ENCODE measurements around the gene SORCS3. TPM values are rescaled to one million over a fixed set of nuclear protein-coding genes. Genes with fewer than 3 reads are reported as not detected.

SORCS3 gene
- 0.46 TPM in 1 of 2 replicates, not detected in the other for total RNA-seq (2014; rRNA removed)
- percentile 0 among the genes with signal in this experiment for Bru-seq, nascent RNA
- percentile 0 among the genes with signal in this experiment for BruChase-seq, experiment 1, labeled RNA remaining after a 6-hour chase
- percentile 0 among the genes with signal in this experiment for BruChase-seq, experiment 2, labeled RNA remaining after a 2-hour chase
- long read RNA-seq: 0 reads

DNA sequence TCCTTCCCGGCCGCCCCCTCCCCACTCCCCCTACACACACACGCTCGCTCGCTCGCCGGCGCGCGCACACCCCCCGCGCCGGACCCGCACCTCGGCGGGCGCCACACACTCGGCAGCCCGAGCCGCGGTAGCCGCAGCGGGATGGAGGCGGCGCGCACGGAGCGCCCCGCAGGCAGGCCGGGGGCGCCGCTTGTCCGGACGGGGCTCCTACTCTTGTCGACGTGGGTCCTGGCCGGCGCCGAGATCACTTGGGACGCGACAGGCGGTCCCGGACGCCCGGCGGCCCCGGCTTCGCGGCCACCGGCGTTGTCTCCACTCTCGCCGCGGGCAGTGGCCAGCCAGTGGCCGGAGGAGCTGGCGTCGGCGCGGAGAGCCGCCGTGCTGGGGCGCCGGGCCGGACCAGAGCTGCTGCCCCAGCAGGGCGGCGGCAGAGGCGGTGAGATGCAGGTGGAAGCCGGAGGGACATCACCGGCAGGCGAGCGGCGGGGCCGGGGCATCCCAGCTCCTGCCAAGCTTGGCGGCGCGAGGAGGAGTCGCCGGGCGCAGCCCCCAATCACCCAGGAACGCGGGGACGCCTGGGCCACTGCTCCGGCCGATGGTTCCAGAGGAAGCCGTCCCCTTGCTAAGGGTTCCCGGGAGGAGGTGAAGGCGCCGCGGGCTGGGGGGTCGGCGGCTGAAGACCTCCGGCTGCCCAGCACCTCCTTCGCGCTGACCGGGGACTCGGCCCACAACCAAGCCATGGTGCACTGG lies at the start of gene SORCS3:
TSS of gene SORCS3 (plus strand) at position 104 of the 750 bp plus-strand sequence.
- no peaks in the 10 kb centered on the region for H4K20me1 ChIP-seq (ENCODE audit: low read length)
- H3K9ac ChIP-seq (ENCODE audit: low read length): no peak within 1 kb of the TSS
- H3F3A ChIP-seq (ENCODE audit: low read length, unreplicated experiment): no peaks in the 10 kb centered on the region
- ChIA-PET POLR2A (ENCODE audit: unreplicated experiment) (no interaction called here), CTCF (no interaction called here)
- BruUV-seq (replicated peaks): no TSS peak
- intact Hi-C loops (cut with micrococcal nuclease): no loop called here
- TF ChIP-seq, protein P1, sequence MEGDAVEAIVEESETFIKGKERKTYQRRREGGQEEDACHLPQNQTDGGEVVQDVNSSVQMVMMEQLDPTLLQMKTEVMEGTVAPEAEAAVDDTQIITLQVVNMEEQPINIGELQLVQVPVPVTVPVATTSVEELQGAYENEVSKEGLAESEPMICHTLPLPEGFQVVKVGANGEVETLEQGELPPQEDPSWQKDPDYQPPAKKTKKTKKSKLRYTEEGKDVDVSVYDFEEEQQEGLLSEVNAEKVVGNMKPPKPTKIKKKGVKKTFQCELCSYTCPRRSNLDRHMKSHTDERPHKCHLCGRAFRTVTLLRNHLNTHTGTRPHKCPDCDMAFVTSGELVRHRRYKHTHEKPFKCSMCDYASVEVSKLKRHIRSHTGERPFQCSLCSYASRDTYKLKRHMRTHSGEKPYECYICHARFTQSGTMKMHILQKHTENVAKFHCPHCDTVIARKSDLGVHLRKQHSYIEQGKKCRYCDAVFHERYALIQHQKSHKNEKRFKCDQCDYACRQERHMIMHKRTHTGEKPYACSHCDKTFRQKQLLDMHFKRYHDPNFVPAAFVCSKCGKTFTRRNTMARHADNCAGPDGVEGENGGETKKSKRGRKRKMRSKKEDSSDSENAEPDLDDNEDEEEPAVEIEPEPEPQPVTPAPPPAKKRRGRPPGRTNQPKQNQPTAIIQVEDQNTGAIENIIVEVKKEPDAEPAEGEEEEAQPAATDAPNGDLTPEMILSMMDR (conservative IDR thresholded peaks at IDR 0.05; ENCODE audit: low read depth, low read length): no peak
- no peak for TF ChIP-seq EZH2 (IDR thresholded peaks at IDR 0.05; ENCODE audit: low read length, unreplicated experiment)
- TF ChIP-seq EZH2phosphoT487 (IDR thresholded peaks at IDR 0.05; ENCODE audit: borderline replicate concordance, low read length): no peak
- H2AFZ ChIP-seq (ENCODE audit: low read length): no peak within 1 kb of the TSS
- no peaks in the 10 kb centered on the region for H3K79me2 ChIP-seq (ENCODE audit: low read length)
- ATAC-seq (no peak), DNase-seq (no peak)
- H3K9me3 ChIP-seq (ENCODE audit: low read length): no peaks in the 10 kb centered on the region
- H3K4me2 ChIP-seq (ENCODE audit: low read length): no peak within 1 kb of the TSS
- no peaks in the 10 kb centered on the region for H3K4me1 ChIP-seq (ENCODE audit: insufficient read depth, low read length)
- no peak within 1 kb of the TSS for H3K27ac ChIP-seq (ENCODE audit: low read length)
- H3K9me2 ChIP-seq (replicated peaks; ENCODE audit: low read length): no peaks in the 10 kb centered on the region
- H3K4me3 ChIP-seq (ENCODE audit: low read length): no peak within 1 kb of the TSS
- no peaks in the 10 kb centered on the region for H3K36me3 ChIP-seq (ENCODE audit: low read depth, low read length)
- peaks cover 29% of the 10 kb centered on the region for H3K27me3 ChIP-seq (ENCODE audit: low read length)

DNA sequence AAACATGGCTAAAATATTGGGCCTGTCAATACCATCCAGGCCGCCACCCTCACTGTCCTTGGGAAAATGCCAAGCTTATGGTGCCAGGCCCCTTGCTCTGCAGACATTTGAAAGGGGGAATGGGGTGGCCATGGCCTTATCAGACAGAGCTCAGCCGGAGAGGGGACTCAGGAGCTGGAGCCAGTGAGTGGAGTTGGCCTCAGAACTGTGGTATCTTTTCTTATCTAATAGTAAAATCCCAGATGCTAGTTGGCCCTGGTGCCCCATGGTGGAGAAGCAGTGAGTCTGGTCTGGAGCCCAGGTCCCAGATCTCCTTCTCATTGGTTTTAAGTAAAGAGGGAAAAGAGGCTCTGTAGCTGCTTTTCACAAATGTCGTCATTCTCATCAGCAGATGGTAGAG lies 49.6 kb upstream of the SORCS3 start:
- H3K27ac ChIP-seq (ENCODE audit: low read length): no peak overlapping the region
- DNase-seq: no peak
- no peak overlapping the region for H3K9ac ChIP-seq (ENCODE audit: low read length)
- no peaks in the 10 kb centered on the region for H4K20me1 ChIP-seq (ENCODE audit: low read length)
- H3K4me2 ChIP-seq (ENCODE audit: low read length): no peak overlapping the region
- no peaks in the 10 kb centered on the region; the same call in 1 of the 2 replicates for H3K4me1 ChIP-seq (ENCODE audit: insufficient read depth, low read length)
- H3K9me2 ChIP-seq (replicated peaks; ENCODE audit: low read length): no peaks in the 10 kb centered on the region
- peaks cover 24% of the 10 kb centered on the region for H3K27me3 ChIP-seq (ENCODE audit: low read length)
- TF ChIP-seq EZH2phosphoT487 (IDR thresholded peaks at IDR 0.05; ENCODE audit: borderline replicate concordance, low read length) (no peak), EZH2 (IDR thresholded peaks at IDR 0.05; ENCODE audit: low read length, unreplicated experiment) (no peak)
- TF ChIP-seq, protein P1 (conservative IDR thresholded peaks at IDR 0.05; ENCODE audit: low read depth, low read length): no peak
- no TSS peak for BruUV-seq (replicated peaks)
- no peak for ATAC-seq
- H3K79me2 ChIP-seq (ENCODE audit: low read length): no peaks in the 10 kb centered on the region
- no peaks in the 10 kb centered on the region for H3K9me3 ChIP-seq (ENCODE audit: low read length)
- POLR2A ChIA-PET (ENCODE audit: unreplicated experiment): no interaction called here
- no peak overlapping the region for H2AFZ ChIP-seq (ENCODE audit: low read length)
- CTCF ChIA-PET: no interaction called here
- no peak overlapping the region for H3K4me3 ChIP-seq (ENCODE audit: low read length)
- intact Hi-C loops (cut with micrococcal nuclease): no loop called here
- no peaks in the 10 kb centered on the region for H3K36me3 ChIP-seq (ENCODE audit: low read depth, low read length)
- no peaks in the 10 kb centered on the region for H3F3A ChIP-seq (ENCODE audit: low read length, unreplicated experiment)

- H3K4me2 ChIP-seq (ENCODE audit: low read length): no peak overlapping the region
- no peaks in the 10 kb centered on the region for H3K79me2 ChIP-seq (ENCODE audit: low read length)
- no peak for TF ChIP-seq EZH2 (IDR thresholded peaks at IDR 0.05; ENCODE audit: low read length, unreplicated experiment)
- TF ChIP-seq EZH2phosphoT487 (IDR thresholded peaks at IDR 0.05; ENCODE audit: borderline replicate concordance, low read length): no peak
- BruUV-seq (replicated peaks): no TSS peak
- H3K36me3 ChIP-seq (ENCODE audit: low read depth, low read length): no peaks in the 10 kb centered on the region
- H4K20me1 ChIP-seq (ENCODE audit: low read length): no peaks in the 10 kb centered on the region
- no peaks in the 10 kb centered on the region for H3K9me2 ChIP-seq (replicated peaks; ENCODE audit: low read length)
- H3K9ac ChIP-seq (ENCODE audit: low read length): no peak overlapping the region
- no peaks in the 10 kb centered on the region for H3F3A ChIP-seq (ENCODE audit: low read length, unreplicated experiment)
- DNase-seq: no peak
- ChIA-PET CTCF (no interaction called here), POLR2A (ENCODE audit: unreplicated experiment) (no interaction called here)
- no peak for ATAC-seq
- no peak overlapping the region for H3K27ac ChIP-seq (ENCODE audit: low read length)
- intact Hi-C loops (cut with micrococcal nuclease): no loop called here
- no peaks in the 10 kb centered on the region for H3K9me3 ChIP-seq (ENCODE audit: low read length)
- no peaks in the 10 kb centered on the region for H3K4me1 ChIP-seq (ENCODE audit: insufficient read depth, low read length)
- H3K4me3 ChIP-seq (ENCODE audit: low read length): no peak overlapping the region
- H2AFZ ChIP-seq (ENCODE audit: low read length): no peak overlapping the region
- H3K27me3 ChIP-seq (ENCODE audit: low read length): peaks cover 27% of the 10 kb centered on the region
Observed at GRCh38 chr10:104601166-104601565, 39.9 kb upstream of the SORCS3 start.

Measured in PC-3 (cell line).